Prostate gland (tissue), 2 donors: ENCODE measurements around the gene MYO7B. TPM values are rescaled to one million over a fixed set of nuclear protein-coding genes. Genes with fewer than 3 reads are reported as not detected.

Experiments
- DNase-seq: peaks from one replicate; pipeline ENCODE4 v3.0.0-alpha.2; 2019; ENCODE audit warnings: low spot score
- H3K27ac ChIP-seq, 2 donors: fragments of 200-600 bp; sonication (generic); 2 replicates each; pipeline ENCODE4 v1.5.1; 2017 to 2019
- H3K27me3 ChIP-seq: fragments of 200-600 bp; sonication (generic); replicated peaks from 2 replicates; pipeline ENCODE4 v1.5.1; 2019; ENCODE audit not compliant: insufficient read depth
- H3K36me3 ChIP-seq, 2 donors: fragments of 200-600 bp; sonication (generic); 1 replicate in 1 of 2; 2 replicates in 1 of 2; pipeline versions ENCODE4 v1.5.1 to v1.8.1; 2017 to 2019
- H3K4me1 ChIP-seq: fragments of 200-600 bp; sonication (generic); replicated peaks from 2 replicates; pipeline ENCODE4 v1.5.1; 2019
- H3K4me3 ChIP-seq, 2 donors: fragments of 200-600 bp; sonication (generic); 2 replicates each; pipeline ENCODE4 v1.5.1; 2017 to 2019
- H3K9me3 ChIP-seq: fragments of 200-600 bp; sonication (generic); 2 replicates; pipeline ENCODE4 v1.5.1; 2017
- POLR2A ChIP-seq: fragments of 450-650 bp; IDR thresholded peaks from one replicate; pipeline ENCODE4 v1.6.1; 2016; ENCODE audit warnings: antibody characterized with exemption, mild to moderate bottlenecking
- POLR2AphosphoS5 ChIP-seq: sonication (generic); formaldehyde crosslinking; IDR thresholded peaks from one replicate; pipeline ENCODE4 v1.6.1; 2017; ENCODE audit warnings: antibody characterized with exemption
- WGBS: methylation state at CpG from one replicate; pipeline ENCODE4 v1.1.5; 2018; 5-methylcytosine and 5-hydroxymethylcytosine counted together
- intact Hi-C: fragments of 100-400 bp; cut with DNase I; formaldehyde crosslinking; loops from one replicate; pipeline ENCODE4 v1.14.2; 2022
- total RNA-seq, 2 donors: library from RNA; depleted of rRNA; stranded (reverse); fragments of >200 nt; gene quantifications; one replicate each; pipeline ENCODE4 v1.1.0, GENCODE V29; 2016
- TF ChIP-seq, protein P1 (sequence below), 4 experiments: fragments of 200-600 bp in 2 of 4; fragments of 450-650 bp in 2 of 4; sonication (generic) in 2 of 4; IDR thresholded peaks; 1 replicate in 3 of 4; 2 replicates in 1 of 4; pipeline ENCODE4 v1.5.1; 2016 to 2019; ENCODE audit warnings: antibody characterized with exemption in 4 of 4, mild to moderate bottlenecking in 2 of 4, moderate library complexity in 2 of 4

The MYO7B gene
- total RNA-seq, 2 donors from 2014 or later, result 1.4 TPM; not detected in 1

DNA sequence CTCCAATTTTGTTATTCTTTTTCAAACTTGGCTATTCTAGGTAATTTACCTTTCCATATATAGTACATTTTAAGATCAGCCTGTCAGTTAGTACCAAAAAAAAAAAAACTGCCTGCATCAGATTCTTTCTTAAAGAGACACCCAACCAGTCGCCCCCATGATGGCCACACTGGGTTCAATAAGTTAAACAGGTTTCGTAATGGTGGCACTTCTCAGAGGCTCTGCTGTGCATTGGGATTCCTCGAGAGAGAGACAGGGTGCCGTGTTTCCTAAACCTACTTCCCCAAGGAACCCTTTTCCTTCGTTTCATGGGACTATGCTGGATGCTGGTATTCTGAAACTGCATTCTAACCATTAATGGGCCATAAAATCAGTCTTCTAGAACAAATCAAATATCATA lies 37.4 kb downstream of the MYO7B start:
- no peak overlapping the region for H3K4me3 ChIP-seq
- no peak for DNase-seq
- no peak overlapping the region for H3K27ac ChIP-seq
- intact Hi-C loops, result no loop called here
- H3K4me1 ChIP-seq, result no peaks in the 10 kb centered on the region
- H3K9me3 ChIP-seq, result no peaks in the 10 kb centered on the region
- no peaks in the 10 kb centered on the region for H3K27me3 ChIP-seq
- no peaks in the 10 kb centered on the region for H3K36me3 ChIP-seq
- 85% methylated on average over 5 of the region's 5 CpGs for WGBS
- TF ChIP-seq, protein P1, sequence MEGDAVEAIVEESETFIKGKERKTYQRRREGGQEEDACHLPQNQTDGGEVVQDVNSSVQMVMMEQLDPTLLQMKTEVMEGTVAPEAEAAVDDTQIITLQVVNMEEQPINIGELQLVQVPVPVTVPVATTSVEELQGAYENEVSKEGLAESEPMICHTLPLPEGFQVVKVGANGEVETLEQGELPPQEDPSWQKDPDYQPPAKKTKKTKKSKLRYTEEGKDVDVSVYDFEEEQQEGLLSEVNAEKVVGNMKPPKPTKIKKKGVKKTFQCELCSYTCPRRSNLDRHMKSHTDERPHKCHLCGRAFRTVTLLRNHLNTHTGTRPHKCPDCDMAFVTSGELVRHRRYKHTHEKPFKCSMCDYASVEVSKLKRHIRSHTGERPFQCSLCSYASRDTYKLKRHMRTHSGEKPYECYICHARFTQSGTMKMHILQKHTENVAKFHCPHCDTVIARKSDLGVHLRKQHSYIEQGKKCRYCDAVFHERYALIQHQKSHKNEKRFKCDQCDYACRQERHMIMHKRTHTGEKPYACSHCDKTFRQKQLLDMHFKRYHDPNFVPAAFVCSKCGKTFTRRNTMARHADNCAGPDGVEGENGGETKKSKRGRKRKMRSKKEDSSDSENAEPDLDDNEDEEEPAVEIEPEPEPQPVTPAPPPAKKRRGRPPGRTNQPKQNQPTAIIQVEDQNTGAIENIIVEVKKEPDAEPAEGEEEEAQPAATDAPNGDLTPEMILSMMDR (IDR thresholded peaks at IDR 0.05), result no peak
- TF ChIP-seq POLR2AphosphoS5 (no peak), POLR2A (no peak)

DNA sequence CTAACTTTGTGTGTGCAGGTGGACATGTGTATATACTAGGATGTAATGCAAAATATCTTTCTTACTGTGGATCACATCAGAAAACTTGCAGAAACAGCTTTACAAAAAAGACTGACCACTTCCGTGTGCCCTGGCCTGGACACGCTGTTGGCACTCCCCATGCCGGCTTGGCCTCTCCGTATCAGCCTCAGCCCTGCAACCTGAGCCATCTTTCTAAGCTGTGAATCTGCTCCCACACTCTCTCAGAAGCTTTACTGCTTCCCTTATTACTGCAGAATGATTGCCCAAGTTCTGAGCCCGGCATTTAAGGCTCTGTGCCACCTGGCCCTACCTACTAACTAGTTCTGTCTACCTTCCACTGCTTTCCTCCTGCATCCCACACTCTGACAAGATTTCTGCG lies 37.8 kb downstream of the MYO7B start:
- H3K9me3 ChIP-seq, result no peaks in the 10 kb centered on the region
- H3K27ac ChIP-seq, result no peak overlapping the region
- 79% methylated on average over 6 of the region's 6 CpGs for WGBS
- TF ChIP-seq POLR2AphosphoS5 (no peak), POLR2A (no peak)
- TF ChIP-seq, protein P1 (IDR thresholded peaks at IDR 0.05), result no peak
- no peak for DNase-seq
- intact Hi-C loops, result no loop called here
- no peaks in the 10 kb centered on the region for H3K4me1 ChIP-seq
- no peak overlapping the region for H3K4me3 ChIP-seq
- H3K36me3 ChIP-seq, result no peaks in the 10 kb centered on the region
- no peaks in the 10 kb centered on the region for H3K27me3 ChIP-seq

DNA sequence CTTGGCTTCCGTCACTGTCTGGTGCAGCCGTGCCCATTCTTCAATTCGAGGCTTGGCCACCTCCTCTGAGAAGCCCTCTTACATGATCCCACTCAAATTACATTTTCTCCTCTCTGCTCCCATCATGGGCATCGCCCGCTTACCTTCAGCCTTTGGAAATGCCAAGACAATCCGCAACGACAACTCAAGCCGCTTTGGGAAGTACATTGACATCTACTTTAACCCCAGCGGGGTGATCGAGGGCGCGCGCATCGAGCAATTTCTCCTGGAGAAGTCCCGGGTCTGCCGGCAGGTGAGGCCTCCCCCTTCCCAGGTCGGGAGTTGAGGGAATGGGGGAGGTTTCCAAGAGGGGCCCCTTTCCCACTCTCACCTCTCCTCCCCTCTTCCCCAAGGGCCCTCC lies 38.3 kb downstream of the MYO7B start:
- H3K27ac ChIP-seq, result no peak overlapping the region
- TF ChIP-seq POLR2AphosphoS5 (no peak), POLR2A (no peak)
- TF ChIP-seq, protein P1 (IDR thresholded peaks at IDR 0.05), result no peak
- H3K9me3 ChIP-seq, result no peaks in the 10 kb centered on the region
- 94% methylated on average over 17 of the region's 17 CpGs for WGBS
- intact Hi-C loops, result no loop called here
- no peaks in the 10 kb centered on the region for H3K27me3 ChIP-seq
- no peaks in the 10 kb centered on the region for H3K36me3 ChIP-seq
- H3K4me1 ChIP-seq, result no peaks in the 10 kb centered on the region
- no peak for DNase-seq
- no peak overlapping the region for H3K4me3 ChIP-seq

DNA sequence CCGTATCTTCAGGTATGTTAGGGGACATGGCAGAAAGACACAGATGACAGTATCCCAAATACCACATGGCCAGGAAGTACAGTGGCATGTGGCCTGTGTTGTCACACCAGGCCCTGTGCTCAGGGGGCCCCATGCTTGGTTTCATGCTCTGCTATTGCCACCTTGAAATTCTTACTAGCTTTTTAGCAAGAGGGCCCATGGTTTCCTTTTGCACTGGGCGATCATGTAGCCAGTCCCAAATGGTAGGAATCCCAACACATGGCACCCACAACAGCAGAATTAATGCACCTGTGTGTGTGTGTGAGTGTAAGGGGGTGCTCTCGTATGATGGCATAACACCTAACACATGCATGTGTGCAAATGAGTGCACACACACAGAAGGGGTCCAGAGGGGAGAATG lies 39.2 kb downstream of the MYO7B start:
- no peak overlapping the region for H3K4me3 ChIP-seq
- DNase-seq, result no peak
- no peaks in the 10 kb centered on the region for H3K36me3 ChIP-seq
- WGBS, result 92% methylated on average over 3 of the region's 3 CpGs
- H3K27ac ChIP-seq, result no peak overlapping the region
- no peaks in the 10 kb centered on the region for H3K27me3 ChIP-seq
- intact Hi-C loops, result no loop called here
- TF ChIP-seq POLR2A (no peak), POLR2AphosphoS5 (no peak)
- no peaks in the 10 kb centered on the region for H3K9me3 ChIP-seq
- no peaks in the 10 kb centered on the region for H3K4me1 ChIP-seq

DNA sequence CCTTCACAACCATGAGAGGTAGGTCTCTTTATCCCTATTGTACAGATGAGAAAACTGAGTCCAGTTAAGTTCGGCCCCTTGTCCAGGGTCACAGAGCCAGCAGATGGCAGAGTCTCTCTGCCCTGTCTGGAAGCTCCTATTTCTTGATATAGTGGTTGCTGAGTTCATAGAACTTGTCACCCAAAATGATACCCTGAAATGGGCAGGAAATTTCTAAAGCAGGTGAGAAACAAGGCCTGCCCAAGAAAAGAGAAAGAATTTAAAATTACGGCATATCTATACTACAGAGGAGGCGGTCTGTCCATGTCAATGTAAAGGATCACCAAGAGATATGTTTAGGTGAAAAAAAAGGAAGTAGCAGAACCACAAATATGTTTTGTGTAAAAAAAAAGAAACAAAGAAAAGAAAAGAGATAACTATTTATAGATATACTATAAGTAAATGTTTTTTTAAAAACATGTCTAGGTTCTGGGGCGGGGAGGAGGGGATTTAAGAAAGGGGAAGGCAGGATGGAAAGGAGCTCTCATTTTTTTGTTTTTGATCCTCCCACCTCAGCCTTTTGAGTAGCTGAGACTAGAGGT lies 39.8 kb downstream of the MYO7B start:
- intact Hi-C loops, result no loop called here
- Histone ChIP-seq H3K9me3 (no peaks in the 10 kb centered on the region), H3K4me3 (no peak overlapping the region), H3K36me3 (no peaks in the 10 kb centered on the region), H3K4me1 (no peaks in the 10 kb centered on the region), H3K27me3 (no peaks in the 10 kb centered on the region), H3K27ac (no peak overlapping the region)
- 86% methylated on average over 4 of the region's 4 CpGs for WGBS
- DNase-seq, result no peak
- TF ChIP-seq, protein P1 (IDR thresholded peaks at IDR 0.05), result no peak
- TF ChIP-seq POLR2AphosphoS5, result no peak
- no peak for TF ChIP-seq POLR2A
